ENCODE measurements around the gene DMRT1. TPM values are rescaled to one million over a fixed set of nuclear protein-coding genes. Genes with fewer than 3 reads are reported as not detected.

The DMRT1 gene
- total RNA-seq, 1 donor from 2014 or later, result 0.09 TPM

DNA sequence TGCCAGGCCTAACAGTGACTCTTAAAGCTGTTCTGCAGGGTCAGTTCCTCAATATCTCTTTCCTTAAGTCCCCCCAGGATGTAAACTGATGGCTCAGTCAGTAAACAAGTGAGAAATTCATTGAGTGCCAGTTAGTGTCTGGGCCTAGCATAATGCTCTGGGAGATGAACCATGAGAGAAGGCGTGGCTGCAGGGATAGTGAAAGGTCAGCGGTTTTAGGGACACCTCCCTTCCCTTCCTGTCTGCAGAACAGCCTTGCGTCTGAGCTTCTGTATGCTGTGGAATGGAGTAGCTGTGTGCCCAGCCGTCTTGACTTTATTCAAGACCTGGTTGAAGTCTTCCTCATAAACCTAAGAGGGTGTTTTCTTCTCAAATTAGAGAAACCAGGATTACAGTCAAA, 88.2 kb downstream of the DMRT1 start:
- H3K79me2 ChIP-seq (ENCODE audit: low read depth), result no peaks in the 10 kb centered on the region
- Mint-ChIP-seq H3K36me3 (no peaks in the 10 kb centered on the region), H3K4me1 (no peaks in the 10 kb centered on the region), H3K4me3 (no peak overlapping the region), H3K27ac (no peak overlapping the region), H3K9me3 (no peaks in the 10 kb centered on the region), H3K27me3 (ENCODE audit: insufficient read depth, low read depth) (peaks cover 6% of the 10 kb centered on the region)
- no peaks in the 10 kb centered on the region for H3K4me1 ChIP-seq
- no peak overlapping the region for H3K4me3 ChIP-seq
- no peak overlapping the region for H3K9ac ChIP-seq
- H3K36me3 ChIP-seq, result no peaks in the 10 kb centered on the region
- H2AFZ ChIP-seq (replicated peaks), result no peak overlapping the region
- TF ChIP-seq EZH2phosphoT487 (IDR thresholded peaks at IDR 0.05) (no peak), EZH2 (IDR thresholded peaks at IDR 0.05) (no peak)
- TF ChIP-seq, protein P1, sequence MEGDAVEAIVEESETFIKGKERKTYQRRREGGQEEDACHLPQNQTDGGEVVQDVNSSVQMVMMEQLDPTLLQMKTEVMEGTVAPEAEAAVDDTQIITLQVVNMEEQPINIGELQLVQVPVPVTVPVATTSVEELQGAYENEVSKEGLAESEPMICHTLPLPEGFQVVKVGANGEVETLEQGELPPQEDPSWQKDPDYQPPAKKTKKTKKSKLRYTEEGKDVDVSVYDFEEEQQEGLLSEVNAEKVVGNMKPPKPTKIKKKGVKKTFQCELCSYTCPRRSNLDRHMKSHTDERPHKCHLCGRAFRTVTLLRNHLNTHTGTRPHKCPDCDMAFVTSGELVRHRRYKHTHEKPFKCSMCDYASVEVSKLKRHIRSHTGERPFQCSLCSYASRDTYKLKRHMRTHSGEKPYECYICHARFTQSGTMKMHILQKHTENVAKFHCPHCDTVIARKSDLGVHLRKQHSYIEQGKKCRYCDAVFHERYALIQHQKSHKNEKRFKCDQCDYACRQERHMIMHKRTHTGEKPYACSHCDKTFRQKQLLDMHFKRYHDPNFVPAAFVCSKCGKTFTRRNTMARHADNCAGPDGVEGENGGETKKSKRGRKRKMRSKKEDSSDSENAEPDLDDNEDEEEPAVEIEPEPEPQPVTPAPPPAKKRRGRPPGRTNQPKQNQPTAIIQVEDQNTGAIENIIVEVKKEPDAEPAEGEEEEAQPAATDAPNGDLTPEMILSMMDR (IDR thresholded peaks at IDR 0.05), result no peak
- H3K27me3 ChIP-seq, result no peaks in the 10 kb centered on the region
- no peak overlapping the region for H3K4me2 ChIP-seq
- no peaks in the 10 kb centered on the region for H3K9me3 ChIP-seq (ENCODE audit: low read depth)
- H3K27ac ChIP-seq, result no peak overlapping the region
- no peak for DNase-seq (ENCODE audit: low spot score)
- no peaks in the 10 kb centered on the region for H3F3A ChIP-seq (ENCODE audit: low read depth)
- no peaks in the 10 kb centered on the region for H4K20me1 ChIP-seq (ENCODE audit: low read depth)

DNA sequence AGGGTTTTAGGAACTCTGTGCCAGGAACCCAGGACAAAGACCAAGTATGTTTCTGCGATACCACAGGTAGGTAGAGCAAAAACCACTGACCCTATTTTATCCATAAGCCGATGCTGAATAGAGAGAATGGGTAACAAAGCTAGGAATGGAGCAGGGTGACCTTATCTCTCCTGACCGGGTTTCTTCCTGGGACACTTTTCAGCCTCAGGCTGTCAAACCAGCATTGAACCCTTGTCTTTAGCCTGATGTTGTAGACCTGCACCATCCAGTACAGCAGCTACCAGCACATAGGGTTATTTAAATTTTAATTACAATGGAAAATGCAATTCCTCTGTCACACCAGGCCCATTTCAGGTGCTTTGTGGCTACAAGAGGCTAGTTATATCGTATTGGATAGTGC, 91.9 kb downstream of the DMRT1 start:
- no peaks in the 10 kb centered on the region for H3K36me3 ChIP-seq
- H3K9me3 ChIP-seq (ENCODE audit: low read depth), result no peaks in the 10 kb centered on the region
- no peak overlapping the region for H3K4me3 ChIP-seq
- Mint-ChIP-seq H3K4me3 (no peak overlapping the region), H3K27me3 (ENCODE audit: insufficient read depth, low read depth) (peaks cover 8% of the 10 kb centered on the region), H3K9me3 (peaks cover 6% of the 10 kb centered on the region), H3K27ac (no peak overlapping the region), H3K4me1 (no peaks in the 10 kb centered on the region), H3K36me3 (no peaks in the 10 kb centered on the region)
- H2AFZ ChIP-seq (replicated peaks), result no peak overlapping the region
- no peaks in the 10 kb centered on the region for H3F3A ChIP-seq (ENCODE audit: low read depth)
- no peaks in the 10 kb centered on the region for H3K4me1 ChIP-seq
- TF ChIP-seq, protein P1 (IDR thresholded peaks at IDR 0.05), result no peak
- TF ChIP-seq EZH2phosphoT487 (IDR thresholded peaks at IDR 0.05) (no peak), EZH2 (IDR thresholded peaks at IDR 0.05) (no peak)
- no peaks in the 10 kb centered on the region for H4K20me1 ChIP-seq (ENCODE audit: low read depth)
- no peaks in the 10 kb centered on the region for H3K79me2 ChIP-seq (ENCODE audit: low read depth)
- no peaks in the 10 kb centered on the region for H3K27me3 ChIP-seq
- H3K9ac ChIP-seq, result no peak overlapping the region
- no peak overlapping the region for H3K27ac ChIP-seq
- no peak overlapping the region for H3K4me2 ChIP-seq
- no peak for DNase-seq (ENCODE audit: low spot score)

DNA sequence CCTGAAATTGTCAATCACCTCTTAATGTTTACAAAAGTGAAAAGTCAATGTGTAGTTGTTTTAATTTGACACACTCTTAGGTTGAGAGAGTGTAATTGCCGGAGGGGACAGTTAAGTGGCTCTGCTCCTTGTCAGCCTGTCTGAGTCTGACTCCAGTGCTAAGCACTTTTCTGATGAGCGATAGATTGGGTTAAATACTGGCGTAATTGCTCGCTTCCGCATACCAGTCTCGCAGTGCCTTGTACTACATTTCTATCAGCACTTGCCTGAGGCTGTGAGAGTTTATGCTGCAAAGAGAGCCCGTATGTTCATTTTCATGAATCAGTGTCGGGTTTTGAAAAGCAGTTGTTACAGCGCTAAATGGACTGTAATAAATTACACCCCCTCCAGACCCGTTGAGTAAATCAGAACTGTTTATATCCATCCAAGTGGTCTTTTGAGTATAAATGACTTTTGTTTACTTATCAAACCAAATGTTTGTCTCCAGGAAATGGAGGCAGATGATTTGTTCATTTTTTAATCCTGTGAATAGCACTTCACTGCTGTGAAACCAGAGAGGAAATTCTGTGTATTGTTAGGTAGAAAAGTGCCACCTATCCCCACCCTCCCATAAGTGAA, 94.0 kb downstream of the DMRT1 start:
- H3K27me3 Mint-ChIP-seq (ENCODE audit: insufficient read depth, low read depth), result peaks cover 2% of the 10 kb centered on the region

More for the DNA sequence above, 94.0 kb downstream of the DMRT1 start:
- no peak for DNase-seq (ENCODE audit: low spot score)
- no peaks in the 10 kb centered on the region for H3K9me3 ChIP-seq (ENCODE audit: low read depth)
- Mint-ChIP-seq H3K4me1 (no peaks in the 10 kb centered on the region), H3K4me3 (no peak overlapping the region), H3K36me3 (no peaks in the 10 kb centered on the region), H3K27ac (no peak overlapping the region), H3K9me3 (peaks cover 17% of the 10 kb centered on the region)
- H3K27me3 ChIP-seq, result no peaks in the 10 kb centered on the region
- no peak overlapping the region for H3K27ac ChIP-seq
- H4K20me1 ChIP-seq (ENCODE audit: low read depth), result no peaks in the 10 kb centered on the region
- H3K4me1 ChIP-seq, result no peaks in the 10 kb centered on the region
- no peaks in the 10 kb centered on the region for H3K79me2 ChIP-seq (ENCODE audit: low read depth)
- TF ChIP-seq EZH2phosphoT487 (IDR thresholded peaks at IDR 0.05) (no peak), EZH2 (IDR thresholded peaks at IDR 0.05) (no peak)
- TF ChIP-seq, protein P1 (IDR thresholded peaks at IDR 0.05), result no peak
- no peak overlapping the region for H3K4me3 ChIP-seq
- no peaks in the 10 kb centered on the region for H3F3A ChIP-seq (ENCODE audit: low read depth)
- H3K36me3 ChIP-seq, result no peaks in the 10 kb centered on the region
- H2AFZ ChIP-seq (replicated peaks), result no peak overlapping the region
- H3K4me2 ChIP-seq, result no peak overlapping the region
- H3K9ac ChIP-seq, result no peak overlapping the region

All from neural progenitor cell (in vitro differentiated cells).